PC-9 (cell line): Measurements from ENCODE around the gene DOCK4.

ENCODE experiments used
- CTCF ChIP-seq: fragments of 200-600 bp; sonication (generic); conservative IDR thresholded peaks from 2 replicates; pipeline ENCODE4 v1.6.1; 2017; ENCODE audit warnings: mixed run types, antibody characterized with exemption, mild to moderate bottlenecking, moderate library complexity
- EZH2 ChIP-seq: fragments of 200-600 bp; sonication (generic); IDR thresholded peaks from 2 replicates; pipeline ENCODE4 v1.8.0; 2017; ENCODE audit warnings: antibody characterized with exemption, low read depth

GRCh38 chr7:111858331-111858730 lies 347.9 kb downstream of the DOCK4 start:
- no peak for TF ChIP-seq CTCF
- TF ChIP-seq EZH2: no peak
